HCT116 (cell line): Measurements from ENCODE around the gene RPL41. TPM values are rescaled to one million over a fixed set of nuclear protein-coding genes. Genes with fewer than 3 reads are reported as not detected.
A peak's percentile ranks its signal among the peaks of the same experiment; 100 is the strongest.
"Not testable (repeated sequence)": the region's sequence is repeated elsewhere in the genome, so short reads cannot be mapped to it uniquely, and the experiment has no call there.

Experiments used
- ATAC-seq: fragments of 200-7000 bp; cut with Tn5 transposase; 2 replicates; pipeline ENCODE4 v1.9.1; 2020; ENCODE audit warnings: mild to moderate bottlenecking, moderate library complexity
- BruUV-seq: library from RNA; stranded (reverse); fragments of 400-500 nt; replicated peaks from 2 replicates; lab custom pipeline; 2021; lab: Mats Ljungman, UMichigan
- CTCF ChIA-PET: fragments of 300-600 bp; sonication (Branson Sonifier 250); formaldehyde crosslinking; loops from one replicate; lab custom pipeline; 2021; ENCODE audit warnings: antibody characterized with exemption; lab: Charles Lee
- POLR2A ChIA-PET: fragments of 300-600, 350-600 bp; sonication (Branson Sonifier 250); formaldehyde crosslinking; loops from one replicate; lab custom pipeline; 2021; ENCODE audit warnings: antibody characterized with exemption; lab: Charles Lee
- RAD21 ChIA-PET, 2 experiments: fragments of 300-600 bp; sonication (Branson Sonifier 250); formaldehyde crosslinking; loops; one replicate each; lab custom pipeline; 2023; ENCODE audit warnings: low total read pairs in 2 of 2; ENCODE audit not compliant: uncharacterized antibody in 2 of 2, unreplicated experiment in 2 of 2, low non-redundant PET in 1 of 2; lab: Charles Lee
- DNase-seq: peaks from one replicate; pipeline ENCODE4 v3.0.0-alpha.2; 2010; ENCODE audit warnings: low read depth, low spot score
- H2AFZ ChIP-seq: fragments of 200-600 bp; shearing (Covaris generic), sonication (generic); 2 replicates; pipeline ENCODE4 v1.6.1; 2017; ENCODE audit warnings: low read depth, mixed run types, mixed read lengths, antibody characterized with exemption, low read length; ENCODE audit not compliant: poor library complexity, severe bottlenecking
- H3K27ac ChIP-seq: 2 replicates; pipeline ENCODE4 v1.5.1; 2012; ENCODE audit warnings: low read depth, low read length
- H3K27me3 ChIP-seq: fragments of 200-600 bp; sonication (generic); 2 replicates; pipeline ENCODE4 v1.6.1; 2016; ENCODE audit warnings: mixed run types, low read length, mixed read lengths; ENCODE audit not compliant: insufficient read depth
- H3K36me3 ChIP-seq, 2 experiments: fragments of 200-500 bp in 1 of 2; fragments of 200-600 bp in 1 of 2; sonication (Bioruptor generic) in 1 of 2; sonication (generic) in 1 of 2; 2 replicates each; pipeline versions ENCODE4 v1.5.1 to v1.6.1; 2014 to 2016; ENCODE audit warnings: low read length in 2 of 2, inconsistent platforms in 1 of 2, mixed read lengths in 1 of 2, mixed run types in 1 of 2; ENCODE audit not compliant: insufficient read depth in 2 of 2, control insufficient read depth in 1 of 2
- H3K4me1 ChIP-seq, 2 experiments: fragments of 200-600 bp in 1 of 2; sonication (generic) in 1 of 2; 2 replicates each; pipeline versions ENCODE4 v1.5.1 to v1.6.1; 2012 to 2017; ENCODE audit warnings: low read length in 2 of 2, inconsistent platforms in 1 of 2, mild to moderate bottlenecking in 1 of 2, mixed read lengths in 1 of 2, mixed run types in 1 of 2, moderate library complexity in 1 of 2; ENCODE audit not compliant: insufficient read depth in 2 of 2, control insufficient read depth in 1 of 2
- H3K4me2 ChIP-seq: fragments of 200-600 bp; sonication (generic); 2 replicates; pipeline ENCODE4 v1.6.1; 2017; ENCODE audit warnings: mixed run types, low read length, mixed read lengths
- H3K4me3 ChIP-seq, 2 experiments: fragments of 200-600 bp in 1 of 2; sonication (generic) in 1 of 2; replicated peaks in 1 of 2; 2 replicates each; pipeline ENCODE4 v1.5.1; 2011 to 2016; ENCODE audit warnings: low read length in 2 of 2, control low read depth in 1 of 2, low read depth in 1 of 2, mild to moderate bottlenecking in 1 of 2, mixed read lengths in 1 of 2, mixed run types in 1 of 2
- H3K79me2 ChIP-seq: fragments of 200-600 bp; sonication (generic); 2 replicates; pipeline ENCODE4 v1.6.1; 2017; ENCODE audit warnings: mild to moderate bottlenecking, mixed run types, low read length, moderate library complexity, mixed read lengths; ENCODE audit not compliant: insufficient read depth
- H3K9ac ChIP-seq: fragments of 200-600 bp; sonication (generic); 2 replicates; pipeline ENCODE4 v1.6.1; 2016; ENCODE audit warnings: low read length, mixed read lengths
- H3K9me2 ChIP-seq: fragments of 200-600 bp; sonication (generic), shearing (Covaris generic); 2 replicates; pipeline ENCODE4 v1.6.1; 2017; ENCODE audit warnings: mixed run types, mild to moderate bottlenecking, moderate library complexity; ENCODE audit not compliant: insufficient read depth
- H3K9me3 ChIP-seq, 2 experiments: fragments of 200-500 bp in 1 of 2; fragments of 200-600 bp in 1 of 2; sonication (Bioruptor generic) in 1 of 2; sonication (generic) in 1 of 2; 2 replicates each; pipeline ENCODE4 v1.6.1; 2014 to 2017; ENCODE audit warnings: low read length in 2 of 2, mixed read lengths in 2 of 2, inconsistent platforms in 1 of 2, low read depth in 1 of 2, mild to moderate bottlenecking in 1 of 2, mixed run types in 1 of 2, moderate library complexity in 1 of 2; ENCODE audit not compliant: control insufficient read depth in 1 of 2, insufficient read depth in 1 of 2
- H4K20me1 ChIP-seq: fragments of 200-600 bp; sonication (generic), shearing (Covaris generic); 2 replicates; pipeline ENCODE4 v1.6.1; 2017; ENCODE audit warnings: mixed run types, mild to moderate bottlenecking, moderate library complexity; ENCODE audit not compliant: insufficient read depth
- CEBPB ChIP-seq: IDR thresholded peaks from 2 replicates; pipeline ENCODE4 v1.6.1; 2012; ENCODE audit warnings: low read depth
- intact Hi-C: fragments of 100-400 bp; cut with micrococcal nuclease; formaldehyde crosslinking; loops from 2 replicates; pipeline ENCODE4 v1.10.0; 2022
- total RNA-seq: library from RNA; stranded (reverse); gene quantifications from one replicate; pipeline ENCODE4 v1.2.1, GENCODE V29; 2021; ENCODE audit not compliant: unreplicated experiment

Gene RPL41
- total RNA-seq, 1 experiment from 2014 or later: 4,327 TPM

- ATAC-seq: no peak
These were observed 1.1 kb upstream of the RPL41 start for GRCh38 chr12:56115329-56115728.

GRCh38 chr12:56117082-56117706 lies 761 bp downstream of the RPL41 start:
- not testable (repeated sequence) for ATAC-seq

More at GRCh38 chr12:56115329-56115728, 1.1 kb upstream of the RPL41 start:
- H4K20me1 ChIP-seq: no peaks in the 10 kb centered on the region
- peak overlapping the region; percentile 93 for H3K27ac ChIP-seq
- ChIA-PET CTCF (interaction anchor here (0.6 to 2.2 kb wide), 3 partner anchors 11 to 469 kb away, joined by 3 to 5 read pairs (median 4); partner anchors contain the start of gene PA2G4), POLR2A (interaction anchor here (0.9 to 4.6 kb wide), 6 partner anchors 11 to 141 kb away, joined by 3 to 75 read pairs (median 4); partner anchors contain the start of genes ERBB3, ESYT1, PA2G4 and RAB5B), RAD21 (no interaction called here)
- no TSS peak for BruUV-seq
- intact Hi-C loops: loop anchor here (5.0 to 10.0 kb wide), 2 partner anchors 118 to 381 kb away; partner anchors contain the start of gene SUOX
- H3K27me3 ChIP-seq: no peaks in the 10 kb centered on the region
- H3K4me3 ChIP-seq: peak overlapping the region; percentile 80 to 82
- peak overlapping the region; percentile 92 for H3K9ac ChIP-seq
- no peaks in the 10 kb centered on the region for H3K9me2 ChIP-seq
- no peaks in the 10 kb centered on the region for H3K9me3 ChIP-seq
- peak overlapping the region; percentile 88 for H3K4me2 ChIP-seq
- peaks cover 27% of the 10 kb centered on the region for H3K79me2 ChIP-seq
- no peak for DNase-seq
- no peak overlapping the region for H2AFZ ChIP-seq
- H3K4me1 ChIP-seq: peaks cover 22 to 31% of the 10 kb centered on the region in 2 experiments
- TF ChIP-seq CEBPB: no peak
- H3K36me3 ChIP-seq: peaks cover 22 to 41% of the 10 kb centered on the region in 2 experiments

More at GRCh38 chr12:56117082-56117706, 761 bp downstream of the RPL41 start:
- Histone ChIP-seq H3K9ac (peak overlapping the region; percentile 92), H3K27ac (peak overlapping the region; percentile 93), H3K79me2 (peaks cover 18% of the 10 kb centered on the region), H3K36me3 (peaks cover 9 to 42% of the 10 kb centered on the region in 2 experiments), H3K4me3 (peak overlapping the region; percentile 80 to 82), H3K4me2 (peak overlapping the region; percentile 88), H3K4me1 (peaks cover 23 to 34% of the 10 kb centered on the region in 2 experiments)
- H3K9me2 ChIP-seq, H3K27me3 ChIP-seq, RAD21 ChIA-PET, BruUV-seq, H4K20me1 ChIP-seq, H3K9me3 ChIP-seq, H2AFZ ChIP-seq, DNase-seq: not testable (repeated sequence)
- ChIA-PET POLR2A (interaction anchor here (0.6 to 4.6 kb wide), 13 partner anchors 11 to 1664 kb away, joined by 3 to 75 read pairs (median 7); partner anchors contain the start of genes ERBB3, ESYT1, MYL6 and PA2G4), CTCF (interaction anchor here (3.3 kb wide), 1 partner anchor 10 kb away, joined by 24 read pairs; the partner anchor contains the start of gene ESYT1)
- intact Hi-C loops: loop anchor here (5.0 to 10.0 kb wide), 2 partner anchors 120 to 382 kb away; partner anchors contain the start of gene SUOX
